ENCODE measurements around the gene SLC9C1. TPM values are rescaled to one million over a fixed set of nuclear protein-coding genes. Genes with fewer than 3 reads are reported as not detected.

Gene SLC9C1
- total and polyA plus RNA-seq, 9 donors, result 0.07 to 0.35 (median 0.15) TPM; not detected in 4

- DNase-seq, result no peak
- TF ChIP-seq, protein P1, sequence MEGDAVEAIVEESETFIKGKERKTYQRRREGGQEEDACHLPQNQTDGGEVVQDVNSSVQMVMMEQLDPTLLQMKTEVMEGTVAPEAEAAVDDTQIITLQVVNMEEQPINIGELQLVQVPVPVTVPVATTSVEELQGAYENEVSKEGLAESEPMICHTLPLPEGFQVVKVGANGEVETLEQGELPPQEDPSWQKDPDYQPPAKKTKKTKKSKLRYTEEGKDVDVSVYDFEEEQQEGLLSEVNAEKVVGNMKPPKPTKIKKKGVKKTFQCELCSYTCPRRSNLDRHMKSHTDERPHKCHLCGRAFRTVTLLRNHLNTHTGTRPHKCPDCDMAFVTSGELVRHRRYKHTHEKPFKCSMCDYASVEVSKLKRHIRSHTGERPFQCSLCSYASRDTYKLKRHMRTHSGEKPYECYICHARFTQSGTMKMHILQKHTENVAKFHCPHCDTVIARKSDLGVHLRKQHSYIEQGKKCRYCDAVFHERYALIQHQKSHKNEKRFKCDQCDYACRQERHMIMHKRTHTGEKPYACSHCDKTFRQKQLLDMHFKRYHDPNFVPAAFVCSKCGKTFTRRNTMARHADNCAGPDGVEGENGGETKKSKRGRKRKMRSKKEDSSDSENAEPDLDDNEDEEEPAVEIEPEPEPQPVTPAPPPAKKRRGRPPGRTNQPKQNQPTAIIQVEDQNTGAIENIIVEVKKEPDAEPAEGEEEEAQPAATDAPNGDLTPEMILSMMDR (IDR thresholded peaks at IDR 0.05), result no peak
- no peak for TF ChIP-seq EP300 (IDR thresholded peaks at IDR 0.05)
- TF ChIP-seq POLR2A (IDR thresholded peaks at IDR 0.05), result no peak
- H3K4me3 ChIP-seq, result no peak overlapping the region
- no peaks in the 10 kb centered on the region for H3K27me3 ChIP-seq
- intact Hi-C loops (cut with DNase I), result no loop called here
- no peaks in the 10 kb centered on the region for H3K4me1 ChIP-seq (ENCODE audit: insufficient read depth)
- no peaks in the 10 kb centered on the region for H3K36me3 ChIP-seq
- 47 to 49% (median 49%) methylated on average over 3 of the region's 3 CpGs for WGBS, 3 donors
- H3K27ac ChIP-seq, result no peak overlapping the region
- H3K9me3 ChIP-seq, result no peaks in the 10 kb centered on the region
These were observed 182.1 kb downstream of the SLC9C1 start for GRCh38 chr3:112111785-112112402.

- intact Hi-C loops (cut with DNase I), result no loop called here
- Histone ChIP-seq H3K27me3 (no peaks in the 10 kb centered on the region), H3K4me1 (ENCODE audit: insufficient read depth) (no peaks in the 10 kb centered on the region), H3K27ac (no peak overlapping the region), H3K9me3 (no peaks in the 10 kb centered on the region), H3K36me3 (no peaks in the 10 kb centered on the region), H3K4me3 (no peak overlapping the region)
- WGBS, 3 donors, result 53 to 65% (median 54%) methylated on average over 5 of the region's 5 CpGs
- no peak for DNase-seq
- TF ChIP-seq EP300 (IDR thresholded peaks at IDR 0.05), result no peak
- TF ChIP-seq POLR2A (IDR thresholded peaks at IDR 0.05), result no peak
- TF ChIP-seq, protein P1 (IDR thresholded peaks at IDR 0.05), result no peak
These were observed 184.7 kb downstream of the SLC9C1 start for GRCh38 chr3:112109322-112109721.

GRCh38 chr3:112104774-112105173 lies 189.2 kb downstream of the SLC9C1 start:
- H3K9me3 ChIP-seq, result no peaks in the 10 kb centered on the region
- intact Hi-C loops (cut with DNase I), result no loop called here
- H3K27ac ChIP-seq, result no peak overlapping the region
- H3K36me3 ChIP-seq, result no peaks in the 10 kb centered on the region
- no peak overlapping the region for H3K4me3 ChIP-seq
- DNase-seq, result no peak
- no peaks in the 10 kb centered on the region for H3K27me3 ChIP-seq
- WGBS, 3 donors, result 95 to 97% (median 96%) methylated on average over 2 of the region's 2 CpGs
- no peaks in the 10 kb centered on the region for H3K4me1 ChIP-seq (ENCODE audit: insufficient read depth)
- TF ChIP-seq EP300 (IDR thresholded peaks at IDR 0.05), result no peak
- TF ChIP-seq, protein P1 (IDR thresholded peaks at IDR 0.05), result no peak
- no peak for TF ChIP-seq POLR2A (IDR thresholded peaks at IDR 0.05)

DNA sequence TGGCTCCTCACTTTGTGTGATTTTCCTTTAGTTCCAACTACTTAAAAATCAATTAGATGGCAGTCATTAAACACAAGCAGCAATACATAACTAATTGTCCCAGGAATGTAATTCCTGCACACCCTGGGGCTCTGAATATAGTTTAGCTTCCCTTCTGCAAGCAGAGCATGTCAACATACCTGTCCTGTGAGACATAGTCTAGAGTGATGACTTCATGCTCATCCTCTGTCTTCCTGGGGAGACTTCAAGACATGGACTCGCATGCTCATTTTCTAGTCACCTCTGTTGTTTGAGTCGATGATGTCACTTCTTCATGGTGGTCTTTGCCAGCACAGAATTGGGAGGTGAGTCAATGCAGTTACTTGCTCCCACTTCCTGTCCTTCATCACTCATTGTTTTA lies 192.1 kb downstream of the SLC9C1 start:
- WGBS, 3 donors, result 87 to 91% (median 88%) methylated on average over 2 of the region's 2 CpGs
- intact Hi-C loops (cut with DNase I), result no loop called here

More for the DNA sequence above, 192.1 kb downstream of the SLC9C1 start:
- Histone ChIP-seq H3K9me3 (no peaks in the 10 kb centered on the region), H3K4me3 (no peak overlapping the region), H3K4me1 (ENCODE audit: insufficient read depth) (no peaks in the 10 kb centered on the region), H3K27ac (no peak overlapping the region), H3K36me3 (no peaks in the 10 kb centered on the region), H3K27me3 (no peaks in the 10 kb centered on the region)
- DNase-seq, result no peak
- TF ChIP-seq, protein P1 (IDR thresholded peaks at IDR 0.05), result no peak
- TF ChIP-seq POLR2A (IDR thresholded peaks at IDR 0.05) (no peak), EP300 (IDR thresholded peaks at IDR 0.05) (no peak)
